ENCODE measurements around the gene SORCS2.

Gene SORCS2

DNA sequence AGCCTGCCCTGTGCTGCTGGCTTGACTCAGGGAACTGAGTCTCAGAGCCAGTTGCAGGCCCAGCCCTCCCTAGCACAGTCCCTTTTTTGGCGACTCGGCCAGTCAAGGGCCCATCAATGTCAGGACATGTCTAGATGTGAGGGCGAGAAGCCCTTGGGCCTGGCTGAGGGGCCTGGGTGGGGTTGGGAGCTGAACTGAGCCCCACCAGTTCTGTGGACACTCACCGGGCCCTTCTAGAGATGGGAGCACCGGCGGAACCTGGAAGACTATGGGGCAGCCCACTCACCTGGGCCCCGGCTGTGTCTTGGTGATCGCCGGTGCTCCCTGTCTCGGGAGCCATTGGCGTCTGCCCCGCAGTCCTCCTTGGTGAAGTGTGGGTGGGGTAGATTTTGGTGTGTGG lies 501.4 kb downstream of the SORCS2 start:
- no peaks in the 10 kb centered on the region for H3K27me3 ChIP-seq (ENCODE audit: control insufficient read depth, insufficient read depth, low read length)
- no peak overlapping the region for H3K27ac ChIP-seq (ENCODE audit: low read depth, low read length)
- no peaks in the 10 kb centered on the region for H3K4me1 ChIP-seq (ENCODE audit: control insufficient read depth, insufficient read depth, low read length)
- no peaks in the 10 kb centered on the region for H3K9me3 ChIP-seq (ENCODE audit: control insufficient read depth, insufficient read depth, low read depth, low read length)
- no peak overlapping the region for H3K9ac ChIP-seq (ENCODE audit: low read length)
- no peak overlapping the region for H3K4me3 ChIP-seq (ENCODE audit: low read depth, low read length)
- no peaks in the 10 kb centered on the region for H3K36me3 ChIP-seq (ENCODE audit: control insufficient read depth, insufficient read depth, low read length)

- Histone ChIP-seq H3K4me1 (ENCODE audit: control insufficient read depth, insufficient read depth, low read length) (0 out of 2 replicates have a peak, but pooled peaks cover 5% of the 10 kb centered on the region), H3K36me3 (ENCODE audit: control insufficient read depth, insufficient read depth, low read length) (no peaks in the 10 kb centered on the region), H3K9me3 (ENCODE audit: control insufficient read depth, insufficient read depth, low read depth, low read length) (no peaks in the 10 kb centered on the region), H3K27me3 (ENCODE audit: control insufficient read depth, insufficient read depth, low read length) (no peaks in the 10 kb centered on the region), H3K27ac (ENCODE audit: low read depth, low read length) (no peak overlapping the region), H3K9ac (ENCODE audit: low read length) (no peak overlapping the region), H3K4me3 (ENCODE audit: low read depth, low read length) (no peak overlapping the region)
These were observed 502.0 kb downstream of the SORCS2 start for GRCh38 chr4:7694324-7694723.

DNA sequence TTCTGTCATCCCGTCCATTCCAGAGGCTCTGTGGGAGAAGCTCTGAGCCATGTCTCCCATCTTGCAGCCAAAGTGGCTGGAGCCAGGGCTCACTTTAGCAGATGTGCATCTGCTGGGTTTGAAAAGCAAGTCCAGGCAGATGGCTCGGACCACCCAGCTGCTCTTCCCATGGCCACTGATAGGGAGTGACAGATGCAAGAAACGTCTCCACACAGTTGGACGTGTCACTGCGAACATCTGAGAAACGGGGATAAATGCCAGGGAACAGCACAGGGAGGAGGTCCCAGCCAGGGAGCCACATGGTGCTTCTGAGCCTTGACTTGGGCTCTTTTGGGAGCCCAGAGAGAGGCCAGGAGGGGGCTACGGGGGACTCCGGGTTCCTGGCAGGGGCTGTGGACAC lies 505.0 kb downstream of the SORCS2 start:
- Histone ChIP-seq H3K9me3 (ENCODE audit: control insufficient read depth, insufficient read depth, low read depth, low read length) (no peaks in the 10 kb centered on the region), H3K27me3 (ENCODE audit: control insufficient read depth, insufficient read depth, low read length) (no peaks in the 10 kb centered on the region), H3K36me3 (ENCODE audit: control insufficient read depth, insufficient read depth, low read length) (no peaks in the 10 kb centered on the region), H3K9ac (ENCODE audit: low read length) (no peak overlapping the region), H3K4me3 (ENCODE audit: low read depth, low read length) (no peak overlapping the region), H3K27ac (ENCODE audit: low read depth, low read length) (no peak overlapping the region), H3K4me1 (ENCODE audit: control insufficient read depth, insufficient read depth, low read length) (peaks cover 22% of the 10 kb centered on the region; the same call in 1 of the 2 replicates)

DNA sequence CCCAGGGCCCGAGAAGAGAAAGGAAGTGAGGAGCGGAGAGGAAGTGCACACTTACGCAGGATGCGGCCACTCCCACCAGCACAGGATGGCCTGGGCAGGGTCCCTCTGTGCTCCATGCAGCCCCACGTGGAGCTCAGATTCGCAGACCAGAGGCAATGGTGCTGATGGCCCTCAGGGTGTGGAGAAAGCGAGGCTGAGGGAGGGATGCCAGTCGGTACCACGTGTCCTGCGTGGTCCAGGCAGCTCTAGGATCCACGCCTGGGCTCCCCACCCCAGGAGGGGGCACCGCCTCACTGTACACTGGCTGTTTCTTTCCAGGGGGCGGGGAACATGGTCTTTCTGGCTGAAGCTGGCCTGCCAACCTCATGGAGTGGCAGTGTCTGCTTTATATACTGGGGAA lies 505.5 kb downstream of the SORCS2 start:
- Histone ChIP-seq H3K4me3 (ENCODE audit: low read depth, low read length) (no peak overlapping the region), H3K27me3 (ENCODE audit: control insufficient read depth, insufficient read depth, low read length) (no peaks in the 10 kb centered on the region), H3K4me1 (ENCODE audit: control insufficient read depth, insufficient read depth, low read length) (peaks cover 25% of the 10 kb centered on the region; the same call in 1 of the 2 replicates), H3K36me3 (ENCODE audit: control insufficient read depth, insufficient read depth, low read length) (no peaks in the 10 kb centered on the region), H3K9ac (ENCODE audit: low read length) (no peak overlapping the region), H3K27ac (ENCODE audit: low read depth, low read length) (no peak overlapping the region), H3K9me3 (ENCODE audit: control insufficient read depth, insufficient read depth, low read depth, low read length) (no peaks in the 10 kb centered on the region)

DNA sequence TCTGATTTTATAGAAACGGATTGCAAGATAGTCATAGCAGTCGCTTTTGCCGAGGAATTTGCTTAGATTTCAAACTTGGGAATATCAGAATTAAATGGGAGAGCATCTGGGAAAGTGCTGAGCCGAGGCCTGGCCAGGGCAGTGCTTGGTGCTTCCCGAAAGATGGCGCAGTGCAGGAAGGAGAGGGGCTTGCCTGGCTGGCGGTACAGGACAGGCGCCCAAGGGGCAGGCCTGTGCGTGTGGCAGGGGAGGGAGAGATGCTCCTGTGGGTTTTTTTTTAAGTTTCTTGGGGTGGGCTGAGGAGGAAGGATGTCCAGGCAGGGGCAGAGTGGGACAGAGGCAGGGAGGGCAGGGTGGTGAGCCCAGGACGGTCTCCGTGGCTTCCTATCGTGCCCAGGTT lies 506.2 kb downstream of the SORCS2 start:
- Histone ChIP-seq H3K9ac (ENCODE audit: low read length) (no peak overlapping the region), H3K9me3 (ENCODE audit: control insufficient read depth, insufficient read depth, low read depth, low read length) (no peaks in the 10 kb centered on the region), H3K36me3 (ENCODE audit: control insufficient read depth, insufficient read depth, low read length) (no peaks in the 10 kb centered on the region), H3K4me1 (ENCODE audit: control insufficient read depth, insufficient read depth, low read length) (peaks cover 25% of the 10 kb centered on the region; the same call in 1 of the 2 replicates), H3K27me3 (ENCODE audit: control insufficient read depth, insufficient read depth, low read length) (no peaks in the 10 kb centered on the region), H3K4me3 (ENCODE audit: low read depth, low read length) (no peak overlapping the region), H3K27ac (ENCODE audit: low read depth, low read length) (no peak overlapping the region)

GRCh38 chr4:7699031-7699430 lies 506.7 kb downstream of the SORCS2 start:
- H3K9ac ChIP-seq (ENCODE audit: low read length), result no peak overlapping the region
- H3K27me3 ChIP-seq (ENCODE audit: control insufficient read depth, insufficient read depth, low read length), result no peaks in the 10 kb centered on the region
- H3K9me3 ChIP-seq (ENCODE audit: control insufficient read depth, insufficient read depth, low read depth, low read length), result no peaks in the 10 kb centered on the region

DNA sequence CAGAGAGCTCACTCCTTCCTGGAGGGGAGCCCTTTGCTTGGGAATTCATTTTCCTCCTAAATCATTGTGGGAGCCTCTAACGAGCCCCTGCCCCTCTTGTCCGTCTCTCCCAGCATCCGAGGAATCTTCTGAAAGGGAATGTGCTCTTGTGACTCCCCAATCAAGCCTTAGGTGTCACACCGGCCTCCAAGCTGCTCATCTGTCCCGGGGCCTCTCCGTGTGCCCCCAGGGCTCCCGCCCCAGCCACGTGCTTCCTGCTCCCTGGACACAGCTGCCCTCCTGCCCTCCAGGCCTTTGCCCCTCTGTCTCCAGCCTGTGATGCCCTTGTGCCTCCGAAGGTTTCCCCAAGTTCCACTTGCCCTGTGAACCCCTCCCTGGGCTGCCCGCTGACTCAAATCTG lies 507.5 kb downstream of the SORCS2 start:
- no peaks in the 10 kb centered on the region for H3K9me3 ChIP-seq (ENCODE audit: control insufficient read depth, insufficient read depth, low read depth, low read length)
- H3K9ac ChIP-seq (ENCODE audit: low read length), result no peak overlapping the region
- no peak overlapping the region for H3K27ac ChIP-seq (ENCODE audit: low read depth, low read length)
- H3K4me3 ChIP-seq (ENCODE audit: low read depth, low read length), result no peak overlapping the region
- H3K27me3 ChIP-seq (ENCODE audit: control insufficient read depth, insufficient read depth, low read length), result no peaks in the 10 kb centered on the region
- no peaks in the 10 kb centered on the region for H3K36me3 ChIP-seq (ENCODE audit: control insufficient read depth, insufficient read depth, low read length)
- H3K4me1 ChIP-seq (ENCODE audit: control insufficient read depth, insufficient read depth, low read length), result peaks cover 25% of the 10 kb centered on the region; the same call in 1 of the 2 replicates

More at GRCh38 chr4:7699031-7699430, 506.7 kb downstream of the SORCS2 start:
- Histone ChIP-seq H3K36me3 (ENCODE audit: control insufficient read depth, insufficient read depth, low read length) (no peaks in the 10 kb centered on the region), H3K4me1 (ENCODE audit: control insufficient read depth, insufficient read depth, low read length) (peaks cover 25% of the 10 kb centered on the region; the same call in 1 of the 2 replicates), H3K27ac (ENCODE audit: low read depth, low read length) (no peak overlapping the region), H3K4me3 (ENCODE audit: low read depth, low read length) (no peak overlapping the region)

DNA sequence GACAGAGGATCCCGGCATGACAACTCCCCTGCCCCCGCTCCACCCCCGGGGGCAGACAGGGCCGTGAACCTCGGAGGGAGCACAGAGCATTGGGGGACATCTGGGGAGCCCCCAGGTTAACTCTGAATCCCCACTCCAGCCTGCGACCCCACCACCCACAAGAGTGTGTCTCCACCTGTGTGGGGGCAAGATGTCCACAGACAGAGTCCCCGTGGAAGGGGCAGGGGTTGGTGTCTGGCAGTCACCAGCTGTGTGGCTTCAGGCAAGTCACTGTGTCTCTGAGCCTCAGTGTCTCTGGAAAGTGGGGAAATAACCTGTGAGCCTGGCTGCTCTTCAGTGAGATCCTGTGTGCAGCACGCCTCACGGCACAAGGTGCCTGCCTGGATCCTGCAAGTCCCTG lies 508.3 kb downstream of the SORCS2 start:
- Histone ChIP-seq H3K36me3 (ENCODE audit: control insufficient read depth, insufficient read depth, low read length) (no peaks in the 10 kb centered on the region), H3K27ac (ENCODE audit: low read depth, low read length) (no peak overlapping the region), H3K9me3 (ENCODE audit: control insufficient read depth, insufficient read depth, low read depth, low read length) (no peaks in the 10 kb centered on the region), H3K4me3 (ENCODE audit: low read depth, low read length) (no peak overlapping the region), H3K4me1 (ENCODE audit: control insufficient read depth, insufficient read depth, low read length) (peaks cover 25% of the 10 kb centered on the region; the same call in 1 of the 2 replicates), H3K27me3 (ENCODE audit: control insufficient read depth, insufficient read depth, low read length) (no peaks in the 10 kb centered on the region), H3K9ac (ENCODE audit: low read length) (no peak overlapping the region)

GRCh38 chr4:7701866-7702649 lies 509.7 kb downstream of the SORCS2 start:
- Histone ChIP-seq H3K27ac (ENCODE audit: low read depth, low read length) (no peak overlapping the region), H3K27me3 (ENCODE audit: control insufficient read depth, insufficient read depth, low read length) (no peaks in the 10 kb centered on the region), H3K9ac (ENCODE audit: low read length) (no peak overlapping the region), H3K4me1 (ENCODE audit: control insufficient read depth, insufficient read depth, low read length) (peaks cover 25% of the 10 kb centered on the region; the same call in 1 of the 2 replicates), H3K36me3 (ENCODE audit: control insufficient read depth, insufficient read depth, low read length) (no peaks in the 10 kb centered on the region), H3K4me3 (ENCODE audit: low read depth, low read length) (no peak overlapping the region), H3K9me3 (ENCODE audit: control insufficient read depth, insufficient read depth, low read depth, low read length) (no peaks in the 10 kb centered on the region)

DNA sequence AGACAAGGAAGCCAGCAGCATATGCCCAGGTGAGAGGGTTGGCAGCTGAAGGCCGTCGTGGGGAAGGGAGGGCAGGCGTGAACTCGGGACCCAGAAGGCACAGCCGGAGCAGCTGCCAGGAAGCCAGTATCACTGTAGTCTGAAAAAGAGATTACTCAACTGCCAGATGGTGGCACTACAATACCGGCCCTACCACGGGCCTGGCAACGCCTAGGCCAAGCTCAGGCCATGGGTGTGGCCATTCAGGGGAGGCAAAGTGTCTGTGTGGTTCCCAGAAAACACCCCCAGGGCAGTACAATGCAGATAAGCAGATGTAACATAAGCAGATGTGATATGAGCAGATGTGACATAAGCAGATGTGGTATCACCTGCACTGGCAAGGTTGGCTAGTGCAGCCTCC lies 511.4 kb downstream of the SORCS2 start:
- peaks cover 25% of the 10 kb centered on the region; the same call in 1 of the 2 replicates for H3K4me1 ChIP-seq (ENCODE audit: control insufficient read depth, insufficient read depth, low read length)
- H3K36me3 ChIP-seq (ENCODE audit: control insufficient read depth, insufficient read depth, low read length), result no peaks in the 10 kb centered on the region
- no peaks in the 10 kb centered on the region for H3K27me3 ChIP-seq (ENCODE audit: control insufficient read depth, insufficient read depth, low read length)

GRCh38 chr4:7704091-7704490 lies 511.8 kb downstream of the SORCS2 start:
- H3K9ac ChIP-seq (ENCODE audit: low read length), result no peak overlapping the region
- peaks cover 22% of the 10 kb centered on the region; the same call in 1 of the 2 replicates for H3K4me1 ChIP-seq (ENCODE audit: control insufficient read depth, insufficient read depth, low read length)
- no peak overlapping the region for H3K4me3 ChIP-seq (ENCODE audit: low read depth, low read length)
- no peaks in the 10 kb centered on the region for H3K9me3 ChIP-seq (ENCODE audit: control insufficient read depth, insufficient read depth, low read depth, low read length)
- no peaks in the 10 kb centered on the region for H3K36me3 ChIP-seq (ENCODE audit: control insufficient read depth, insufficient read depth, low read length)
- H3K27ac ChIP-seq (ENCODE audit: low read depth, low read length), result no peak overlapping the region
- H3K27me3 ChIP-seq (ENCODE audit: control insufficient read depth, insufficient read depth, low read length), result no peaks in the 10 kb centered on the region

More for the DNA sequence above, 511.4 kb downstream of the SORCS2 start:
- no peaks in the 10 kb centered on the region for H3K9me3 ChIP-seq (ENCODE audit: control insufficient read depth, insufficient read depth, low read depth, low read length)
- H3K4me3 ChIP-seq (ENCODE audit: low read depth, low read length), result no peak overlapping the region
- H3K9ac ChIP-seq (ENCODE audit: low read length), result no peak overlapping the region
- no peak overlapping the region for H3K27ac ChIP-seq (ENCODE audit: low read depth, low read length)
